CD14-positive monocyte (primary cell): ENCODE measurements around the gene SSB. TPM values are rescaled to one million over a fixed set of nuclear protein-coding genes. Genes with fewer than 3 reads are reported as not detected.

ENCODE experiments used
- DNase-seq, 3 donors: peaks; one replicate each; pipeline ENCODE4 v3.0.0-alpha.2; 2011 to 2022
- H2AFZ ChIP-seq: 2 replicates; pipeline ENCODE4 v1.6.0; 2012; ENCODE audit warnings: mild to moderate bottlenecking, low read depth, low read length, inconsistent platforms; ENCODE audit not compliant: insufficient read depth, poor library complexity, severe bottlenecking
- H3K27ac ChIP-seq, 2 donors: 1 replicate in 1 of 2; 2 replicates in 1 of 2; pipeline ENCODE4 v1.5.1; 2012 to 2013; ENCODE audit warnings: low read length in 2 of 2, control low read depth in 1 of 2, inconsistent platforms in 1 of 2, low read depth in 1 of 2, mild to moderate bottlenecking in 1 of 2
- H3K27me3 ChIP-seq, 2 donors: one replicate each; pipeline versions ENCODE4 v1.6.0 to v1.6.1; 2011 to 2013; ENCODE audit warnings: low read length in 2 of 2; ENCODE audit not compliant: control insufficient read depth in 2 of 2, insufficient read depth in 2 of 2
- H3K36me3 ChIP-seq, 2 donors: replicated peaks in 1 of 2; 1 replicate in 1 of 2; 2 replicates in 1 of 2; pipeline versions ENCODE4 v1.5.1 to v1.6.1; 2012 to 2013; ENCODE audit warnings: low read length in 2 of 2, control low read depth in 1 of 2, inconsistent platforms in 1 of 2, mild to moderate bottlenecking in 1 of 2; ENCODE audit not compliant: insufficient read depth in 2 of 2, control insufficient read depth in 1 of 2
- H3K4me1 ChIP-seq, 2 donors: 1 replicate in 1 of 2; 2 replicates in 1 of 2; pipeline versions ENCODE4 v1.5.1 to v1.6.1; 2012 to 2013; ENCODE audit warnings: low read length in 2 of 2, control low read depth in 1 of 2, inconsistent platforms in 1 of 2, mild to moderate bottlenecking in 1 of 2, moderate library complexity in 1 of 2; ENCODE audit not compliant: insufficient read depth in 2 of 2, control insufficient read depth in 1 of 2
- H3K4me2 ChIP-seq: replicated peaks from 2 replicates; pipeline ENCODE3; 2012; ENCODE audit warnings: low read length, moderate library complexity, mild to moderate bottlenecking; ENCODE audit not compliant: poor library complexity, severe bottlenecking; ENCODE audit errors: extremely low read depth
- H3K4me3 ChIP-seq, 3 experiments: fragments of 200-600 bp in 1 of 3; sonication (generic) in 1 of 3; replicated peaks in 1 of 3; 1 replicate in 2 of 3; 2 replicates in 1 of 3; pipeline ENCODE4 v1.5.1; 2011 to 2013; ENCODE audit warnings: low read length in 3 of 3, mild to moderate bottlenecking in 3 of 3, control low read depth in 2 of 3, low read depth in 2 of 3, inconsistent platforms in 1 of 3, moderate library complexity in 1 of 3
- H3K79me2 ChIP-seq: 2 replicates; pipeline ENCODE4 v1.6.0; 2012; ENCODE audit warnings: mild to moderate bottlenecking, control low read depth, inconsistent platforms, low read length, moderate library complexity; ENCODE audit not compliant: insufficient read depth
- H3K9ac ChIP-seq: 2 replicates; pipeline ENCODE4 v1.6.0; 2017; ENCODE audit warnings: low read length, mild to moderate bottlenecking; ENCODE audit not compliant: insufficient read depth, poor library complexity, severe bottlenecking
- H3K9me3 ChIP-seq, 2 donors: replicated peaks in 1 of 2; 1 replicate in 1 of 2; 2 replicates in 1 of 2; pipeline versions ENCODE4 v1.5.1 to v1.6.1; 2012 to 2013; ENCODE audit warnings: low read length in 2 of 2, control low read depth in 1 of 2; ENCODE audit not compliant: control insufficient read depth in 1 of 2, insufficient read depth in 1 of 2
- H4K20me1 ChIP-seq: 2 replicates; pipeline ENCODE4 v1.6.0; 2012; ENCODE audit warnings: mild to moderate bottlenecking, low read length, control low read depth, moderate library complexity; ENCODE audit not compliant: insufficient read depth
- H3K27ac Mint-ChIP-seq, 7 donors: one replicate each; pipeline ENCODE4 v1.8.0; 2020; ENCODE audit warnings: mild to moderate bottlenecking in 7 of 7, mixed read lengths in 7 of 7, moderate library complexity in 6 of 7, inconsistent platforms in 2 of 7
- H3K27me3 Mint-ChIP-seq, 3 donors: one replicate each; pipeline ENCODE4 v1.8.0; 2021 to 2022; ENCODE audit warnings: low read depth in 3 of 3, mild to moderate bottlenecking in 3 of 3, mixed read lengths in 3 of 3, moderate library complexity in 3 of 3, inconsistent platforms in 1 of 3
- H3K36me3 Mint-ChIP-seq, 2 donors: one replicate each; pipeline ENCODE4 v1.8.0; 2020; ENCODE audit warnings: mixed read lengths in 2 of 2, inconsistent platforms in 1 of 2, mild to moderate bottlenecking in 1 of 2
- H3K4me1 Mint-ChIP-seq: one replicate; pipeline ENCODE4 v1.8.0; 2020; ENCODE audit warnings: mild to moderate bottlenecking, mixed read lengths
- H3K4me3 Mint-ChIP-seq, 2 donors: one replicate each; pipeline ENCODE4 v1.8.0; 2020; ENCODE audit warnings: mild to moderate bottlenecking in 2 of 2, mixed read lengths in 2 of 2, moderate library complexity in 1 of 2
- H3K9me3 Mint-ChIP-seq, 7 donors: one replicate each; pipeline ENCODE4 v1.8.0; 2020 to 2022; ENCODE audit warnings: mixed read lengths in 7 of 7, mild to moderate bottlenecking in 6 of 7, moderate library complexity in 6 of 7, inconsistent platforms in 2 of 7
- WGBS: methylation state at CpG from one replicate; pipeline ENCODE4 v1.1.5; 2013; ENCODE audit warnings: missing lambda C conversion rate; ENCODE audit not compliant: insufficient coverage; 5-methylcytosine and 5-hydroxymethylcytosine counted together
- intact Hi-C, 2 donors: fragments of 100-400 bp; cut with micrococcal nuclease; formaldehyde crosslinking; loops; one replicate each; pipeline versions ENCODE4 v1.15.0 to v1.15.1; 2023
- polyA plus RNA-seq, 3 donors: library from polyadenylated mRNA; depleted of rRNA in 1 of 3; unstranded in 2 of 3; stranded (reverse) in 1 of 3; fragments of 300-500 nt in 2 of 3; fragments of >200 nt in 1 of 3; fragmentation: Illumina TruSeq in 2 of 3; gene quantifications; 1 replicate in 2 of 3; 2 replicates in 1 of 3; pipeline ENCODE4 v1.2.3, GENCODE V29; 2012 to 2021
- TF ChIP-seq, protein P1 (sequence below): fragments of 200-600 bp; IDR thresholded peaks from one replicate; pipeline ENCODE4 v1.8.0; 2022; ENCODE audit warnings: antibody characterized with exemption, mild to moderate bottlenecking

The SSB gene
- polyA plus RNA-seq, 3 donors = 32.6 to 88.7 (median 60.2) TPM

DNA sequence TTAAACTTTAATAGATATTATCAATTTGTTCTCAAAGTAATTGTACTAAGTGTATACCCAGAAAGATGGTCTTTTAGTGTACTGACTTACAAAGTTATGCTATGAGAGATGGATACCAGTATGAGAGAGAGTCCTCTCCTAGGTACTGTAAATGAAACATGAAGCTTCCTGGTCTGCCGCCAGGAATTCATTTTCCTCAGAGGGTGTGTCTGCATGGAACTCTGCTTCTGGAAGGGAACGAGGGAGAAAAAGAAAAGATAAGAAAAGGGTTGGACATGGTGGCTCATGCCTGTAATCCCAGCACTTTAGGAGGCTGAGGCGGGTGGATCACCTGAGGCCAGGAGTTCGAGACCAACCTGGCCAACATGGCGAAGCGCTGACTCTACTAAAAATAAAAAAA lies 2.2 kb upstream of the SSB start:
- DNase-seq = no peak
- Mint-ChIP-seq H3K4me1 (peaks cover 13% of the 10 kb centered on the region), H3K9me3 (peaks cover 0 to 3% (median 0%) of the 10 kb centered on the region in 7 donors), H3K36me3 (peaks cover 2 to 5% of the 10 kb centered on the region in 2 donors), H3K27ac (no peak overlapping the region), H3K27me3 (peaks cover 1 to 3% (median 2%) of the 10 kb centered on the region in 3 donors), H3K4me3 (no peak overlapping the region)
- peaks cover 6% of the 10 kb centered on the region for H4K20me1 ChIP-seq
- H3K4me3 ChIP-seq = no peak overlapping the region
- TF ChIP-seq, protein P1, sequence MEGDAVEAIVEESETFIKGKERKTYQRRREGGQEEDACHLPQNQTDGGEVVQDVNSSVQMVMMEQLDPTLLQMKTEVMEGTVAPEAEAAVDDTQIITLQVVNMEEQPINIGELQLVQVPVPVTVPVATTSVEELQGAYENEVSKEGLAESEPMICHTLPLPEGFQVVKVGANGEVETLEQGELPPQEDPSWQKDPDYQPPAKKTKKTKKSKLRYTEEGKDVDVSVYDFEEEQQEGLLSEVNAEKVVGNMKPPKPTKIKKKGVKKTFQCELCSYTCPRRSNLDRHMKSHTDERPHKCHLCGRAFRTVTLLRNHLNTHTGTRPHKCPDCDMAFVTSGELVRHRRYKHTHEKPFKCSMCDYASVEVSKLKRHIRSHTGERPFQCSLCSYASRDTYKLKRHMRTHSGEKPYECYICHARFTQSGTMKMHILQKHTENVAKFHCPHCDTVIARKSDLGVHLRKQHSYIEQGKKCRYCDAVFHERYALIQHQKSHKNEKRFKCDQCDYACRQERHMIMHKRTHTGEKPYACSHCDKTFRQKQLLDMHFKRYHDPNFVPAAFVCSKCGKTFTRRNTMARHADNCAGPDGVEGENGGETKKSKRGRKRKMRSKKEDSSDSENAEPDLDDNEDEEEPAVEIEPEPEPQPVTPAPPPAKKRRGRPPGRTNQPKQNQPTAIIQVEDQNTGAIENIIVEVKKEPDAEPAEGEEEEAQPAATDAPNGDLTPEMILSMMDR = no peak
- no peak overlapping the region for H3K9ac ChIP-seq
- peaks cover 12 to 21% of the 10 kb centered on the region in 2 donors for H3K4me1 ChIP-seq
- H3K36me3 ChIP-seq = peaks cover 4 to 6% of the 10 kb centered on the region in 2 donors
- H2AFZ ChIP-seq = peak overlapping the region; percentile 88
- no peaks in the 10 kb centered on the region for H3K9me3 ChIP-seq
- H3K79me2 ChIP-seq = peaks cover 30% of the 10 kb centered on the region
- no peak overlapping the region for H3K4me2 ChIP-seq
- 90% methylated on average over 2 of the region's 6 CpGs for WGBS
- no peaks in the 10 kb centered on the region for H3K27me3 ChIP-seq
- intact Hi-C loops = no loop called here
- H3K27ac ChIP-seq = no peak overlapping the region

DNA sequence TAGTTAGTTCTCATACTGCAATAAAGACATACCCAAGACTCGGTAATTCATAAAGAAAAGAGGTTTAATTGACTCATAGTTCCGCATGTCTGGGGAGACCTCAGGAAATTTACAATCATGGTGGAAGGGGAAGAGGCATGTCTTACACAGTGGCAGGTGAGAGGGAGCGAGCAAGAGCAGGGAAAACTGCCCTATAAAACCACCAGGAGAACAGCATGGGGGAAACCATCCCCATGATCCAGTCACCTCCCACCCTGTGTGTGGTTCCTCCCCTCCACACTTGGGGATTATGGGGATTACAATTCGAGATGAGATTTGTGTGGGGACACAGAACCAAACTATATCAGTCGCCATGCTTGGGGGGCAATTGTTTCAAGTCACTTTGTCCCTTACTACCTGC lies 1.1 kb upstream of the SSB start:
- peaks cover 15% of the 10 kb centered on the region for H3K4me1 Mint-ChIP-seq
- H3K27me3 ChIP-seq = no peaks in the 10 kb centered on the region
- no peak overlapping the region for H3K4me3 Mint-ChIP-seq
- H3K79me2 ChIP-seq = peaks cover 41% of the 10 kb centered on the region
- peaks cover 1 to 3% (median 2%) of the 10 kb centered on the region in 3 donors for H3K27me3 Mint-ChIP-seq
- no peak overlapping the region for H3K27ac Mint-ChIP-seq
- no peak overlapping the region for H3K4me2 ChIP-seq
- no peak overlapping the region for H3K27ac ChIP-seq
- DNase-seq = no peak
- H2AFZ ChIP-seq = peak overlapping the region; percentile 88
- H3K9me3 Mint-ChIP-seq = peaks cover 0 to 3% (median 0%) of the 10 kb centered on the region in 7 donors
- intact Hi-C loops = no loop called here
- H3K4me3 ChIP-seq = no peak overlapping the region
- WGBS = no CpG with 5 or more reads among the region's 5 CpGs
- H3K9ac ChIP-seq = no peak overlapping the region
- H3K4me1 ChIP-seq = peaks cover 12 to 21% of the 10 kb centered on the region in 2 donors
- no peaks in the 10 kb centered on the region for H3K9me3 ChIP-seq
- H4K20me1 ChIP-seq = peaks cover 12% of the 10 kb centered on the region
- peaks cover 15 to 17% of the 10 kb centered on the region in 2 donors for H3K36me3 ChIP-seq
- peaks cover 11 to 17% of the 10 kb centered on the region in 2 donors for H3K36me3 Mint-ChIP-seq
- TF ChIP-seq, protein P1 = no peak
